Measurements from ENCODE around the gene SH2D7.

DNA sequence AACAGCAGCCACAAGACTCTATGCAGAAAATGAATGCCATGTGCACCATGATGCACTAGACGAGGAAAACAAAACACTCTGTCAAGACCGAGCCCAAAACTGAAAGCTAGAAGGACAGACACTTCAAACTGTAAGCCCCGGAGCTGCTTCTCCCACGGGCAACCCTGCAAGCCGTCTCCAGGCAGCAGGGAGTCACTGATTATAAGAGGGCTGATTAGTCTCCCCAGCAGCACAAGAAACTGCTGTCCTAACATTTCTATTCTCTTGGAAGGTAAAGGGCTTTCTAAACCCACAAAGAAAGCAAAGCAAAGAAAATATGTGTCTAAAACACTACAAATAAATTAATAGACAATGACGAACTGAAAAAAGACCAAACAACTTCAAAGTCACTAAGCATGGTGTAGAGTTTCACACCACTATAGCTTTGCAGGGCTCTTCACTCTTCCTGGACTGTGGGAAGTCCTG lies 30.4 kb upstream of the SH2D7 start:
- no peak for TF ChIP-seq FOXK2 (IDR thresholded peaks at IDR 0.05)
- no peak for TF ChIP-seq FOXM1 (IDR thresholded peaks at IDR 0.05; ENCODE audit: borderline replicate concordance)
- TF ChIP-seq SUZ12 (IDR thresholded peaks at IDR 0.05): no peak
- TF ChIP-seq SP1 (IDR thresholded peaks at IDR 0.05): no peak
- TF ChIP-seq, protein P1, sequence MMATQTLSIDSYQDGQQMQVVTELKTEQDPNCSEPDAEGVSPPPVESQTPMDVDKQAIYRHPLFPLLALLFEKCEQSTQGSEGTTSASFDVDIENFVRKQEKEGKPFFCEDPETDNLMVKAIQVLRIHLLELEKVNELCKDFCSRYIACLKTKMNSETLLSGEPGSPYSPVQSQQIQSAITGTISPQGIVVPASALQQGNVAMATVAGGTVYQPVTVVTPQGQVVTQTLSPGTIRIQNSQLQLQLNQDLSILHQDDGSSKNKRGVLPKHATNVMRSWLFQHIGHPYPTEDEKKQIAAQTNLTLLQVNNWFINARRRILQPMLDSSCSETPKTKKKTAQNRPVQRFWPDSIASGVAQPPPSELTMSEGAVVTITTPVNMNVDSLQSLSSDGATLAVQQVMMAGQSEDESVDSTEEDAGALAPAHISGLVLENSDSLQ (IDR thresholded peaks at IDR 0.05): no peak
- no peak for TF ChIP-seq NFRKB (IDR thresholded peaks at IDR 0.05)
- no peak for TF ChIP-seq ZNF384 (IDR thresholded peaks at IDR 0.05)
